Fibroblast of lung (primary cell): ENCODE results near the gene RIMS4. TPM values are rescaled to one million over a fixed set of nuclear protein-coding genes. Genes with fewer than 3 reads are reported as not detected.

ENCODE experiments used
- DNase-seq, 2 donors: peaks; one replicate each; pipeline versions ENCODE4 v3.0.0 to v3.0.0-alpha.2; 2010; ENCODE audit warnings: low read depth in 2 of 2
- H2AFZ ChIP-seq: 2 replicates; pipeline ENCODE4 v1.5.1; 2012; ENCODE audit warnings: low read length, control low read depth, inconsistent platforms
- H3K27ac ChIP-seq: 2 replicates; pipeline ENCODE4 v1.5.1; 2011; ENCODE audit warnings: low read length, control low read depth; ENCODE audit not compliant: insufficient read depth
- H3K27me3 ChIP-seq: 2 replicates; pipeline ENCODE4 v1.5.1; 2011; ENCODE audit warnings: mild to moderate bottlenecking, low read length; ENCODE audit not compliant: control insufficient read depth, insufficient read depth
- H3K36me3 ChIP-seq: 2 replicates; pipeline ENCODE4 v1.5.1; 2011; ENCODE audit warnings: low read length; ENCODE audit not compliant: control insufficient read depth, insufficient read depth
- H3K4me1 ChIP-seq: 2 replicates; pipeline ENCODE4 v1.5.1; 2011; ENCODE audit warnings: low read length; ENCODE audit not compliant: control insufficient read depth, insufficient read depth; ENCODE audit errors: extremely low read depth
- H3K4me2 ChIP-seq: 2 replicates; pipeline ENCODE4 v1.5.1; 2011; ENCODE audit warnings: low read length, control low read depth; ENCODE audit not compliant: insufficient read depth; ENCODE audit errors: extremely low read depth
- H3K4me3 ChIP-seq, 4 experiments: fragments of 200-600 bp in 1 of 4; sonication (generic) in 1 of 4; replicated peaks in 1 of 4; 2 replicates each; pipeline ENCODE4 v1.5.1; 2011 to 2016; ENCODE audit warnings: low read length in 4 of 4, low read depth in 3 of 4, mild to moderate bottlenecking in 3 of 4, control low read depth in 2 of 4, inconsistent platforms in 1 of 4, mixed read lengths in 1 of 4; ENCODE audit not compliant: insufficient read depth in 1 of 4; ENCODE audit errors: control extremely low read depth in 1 of 4
- H3K79me2 ChIP-seq: 2 replicates; pipeline ENCODE4 v1.5.1; 2012; ENCODE audit warnings: mild to moderate bottlenecking, low read length, inconsistent platforms; ENCODE audit not compliant: control insufficient read depth, insufficient read depth
- H3K9ac ChIP-seq: 2 replicates; pipeline ENCODE4 v1.5.1; 2011; ENCODE audit warnings: mild to moderate bottlenecking, low read length, control low read depth; ENCODE audit not compliant: insufficient read depth
- H3K9me3 ChIP-seq: 2 replicates; pipeline ENCODE4 v1.5.1; 2012; ENCODE audit warnings: low read depth, low read length; ENCODE audit not compliant: control insufficient read depth, insufficient read depth
- H4K20me1 ChIP-seq: 2 replicates; pipeline ENCODE4 v1.5.1; 2011; ENCODE audit warnings: low read length; ENCODE audit not compliant: control insufficient read depth, insufficient read depth; ENCODE audit errors: extremely low read depth
- CTCF ChIP-seq, 2 donors: IDR thresholded peaks in 1 of 2; conservative IDR thresholded peaks in 1 of 2; 1 replicate in 1 of 2; 2 replicates in 1 of 2; pipeline ENCODE4 v1.5.1; 2011 to 2012; ENCODE audit warnings: low read length in 2 of 2, control low read depth in 1 of 2, inconsistent platforms in 1 of 2, low read depth in 1 of 2, mild to moderate bottlenecking in 1 of 2
- EZH2 ChIP-seq: IDR thresholded peaks from 2 replicates; pipeline ENCODE4 v1.5.1; 2012; ENCODE audit warnings: low read length, control low read depth, mild to moderate bottlenecking; ENCODE audit errors: missing control alignments
- polyA plus RNA-seq, 2 donors: library from polyadenylated mRNA; depleted of rRNA in 1 of 2; stranded (reverse) in 1 of 2; unstranded in 1 of 2; fragments of >200 nt; gene quantifications; 2 replicates each; pipeline ENCODE4 v1.2.1, GENCODE V29; 2011 to 2012; ENCODE audit warnings: missing spikeins in 1 of 2
- total RNA-seq: library from RNA; depleted of rRNA; stranded (reverse); fragments of >200 nt; gene quantifications from 2 replicates; pipeline ENCODE4 v1.2.1, GENCODE V29; 2014

The RIMS4 gene
- total and polyA plus RNA-seq, 2 donors (not counting 1 experiment from before 2014, with no cell fraction given), result under 0.01 to 0.03 TPM

DNA sequence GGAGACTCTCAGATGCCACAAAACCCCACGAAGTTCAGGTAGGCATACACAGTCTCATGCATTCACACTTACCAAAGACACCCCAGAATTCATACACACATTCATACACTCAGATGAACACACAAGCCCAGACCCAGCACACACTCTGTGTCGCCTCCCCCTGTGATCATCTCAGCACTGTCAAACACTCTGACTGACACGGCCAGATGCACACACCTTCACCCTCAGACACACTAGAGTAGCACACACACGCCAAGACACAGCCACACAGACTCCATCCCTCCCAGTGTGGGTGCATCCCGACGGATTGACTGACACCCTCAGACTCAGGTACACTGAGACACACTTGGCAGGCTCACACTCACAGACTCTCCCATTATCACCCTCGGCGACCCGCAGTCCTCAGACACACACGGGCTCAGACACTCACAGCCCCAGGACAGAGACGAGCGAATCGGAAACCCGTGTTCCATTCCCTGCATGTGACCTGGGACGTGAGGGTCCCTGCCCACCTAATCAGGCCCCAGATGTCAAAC, 872 bp upstream of the RIMS4 start:
- no peak overlapping the region for H3K4me2 ChIP-seq
- H3K9ac ChIP-seq, result no peak overlapping the region
- H3K36me3 ChIP-seq, result no peaks in the 10 kb centered on the region
- H3K4me3 ChIP-seq, result no peak overlapping the region
- H4K20me1 ChIP-seq, result no peaks in the 10 kb centered on the region
- H3K4me1 ChIP-seq, result no peaks in the 10 kb centered on the region
- H3K27ac ChIP-seq, result no peak overlapping the region
- no peak for TF ChIP-seq CTCF (conservative IDR thresholded peaks at IDR 0.05 in 1 of 2, IDR thresholded peaks at IDR 0.05 in 1 of 2; ENCODE audit: low read depth in 1 of 2, low read length in 2 of 2)
- TF ChIP-seq EZH2, result peak; percentile 69
- no peak for DNase-seq
- H3K9me3 ChIP-seq, result no peaks in the 10 kb centered on the region
- H3K27me3 ChIP-seq, result peaks cover 40% of the 10 kb centered on the region
- no peak overlapping the region for H2AFZ ChIP-seq
- no peaks in the 10 kb centered on the region for H3K79me2 ChIP-seq

DNA sequence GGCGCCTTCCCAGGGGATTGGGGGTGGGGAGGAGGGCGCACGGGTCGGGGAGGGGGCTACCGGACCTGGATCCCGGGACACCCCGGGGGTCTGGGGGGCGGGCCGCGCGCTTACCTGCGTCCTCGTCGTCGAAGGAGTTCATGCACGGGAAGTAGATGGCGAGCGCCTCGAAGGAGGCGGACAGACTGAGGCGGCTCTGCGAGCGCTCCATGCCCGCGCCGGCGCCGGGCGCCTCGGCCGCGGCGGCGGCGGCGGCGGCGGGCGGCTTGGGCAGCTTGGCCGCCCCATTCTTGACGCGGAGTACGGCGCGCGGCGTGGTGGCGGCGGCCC, 320 bp downstream of the RIMS4 start:
- Histone ChIP-seq H3K4me3 (no peak overlapping the region), H3K79me2 (no peaks in the 10 kb centered on the region), H3K9me3 (no peaks in the 10 kb centered on the region), H2AFZ (no peak overlapping the region), H3K27me3 (peaks cover 40% of the 10 kb centered on the region), H3K9ac (no peak overlapping the region), H3K4me1 (no peaks in the 10 kb centered on the region), H3K27ac (no peak overlapping the region), H4K20me1 (no peaks in the 10 kb centered on the region), H3K4me2 (no peak overlapping the region), H3K36me3 (no peaks in the 10 kb centered on the region)
- no peak for DNase-seq
- TF ChIP-seq EZH2, result no peak
- TF ChIP-seq CTCF (conservative IDR thresholded peaks at IDR 0.05 in 1 of 2, IDR thresholded peaks at IDR 0.05 in 1 of 2; ENCODE audit: low read depth in 1 of 2, low read length in 2 of 2), result no peak

GRCh38 chr20:44809380-44810060, 826 bp downstream of the RIMS4 start:
- H3K9me3 ChIP-seq, result no peaks in the 10 kb centered on the region
- TF ChIP-seq EZH2, result peak; percentile 23
- TF ChIP-seq CTCF (conservative IDR thresholded peaks at IDR 0.05 in 1 of 2, IDR thresholded peaks at IDR 0.05 in 1 of 2; ENCODE audit: low read depth in 1 of 2, low read length in 2 of 2), result no peak
- no peaks in the 10 kb centered on the region for H3K79me2 ChIP-seq
- no peak overlapping the region for H3K9ac ChIP-seq
- no peak overlapping the region for H3K4me3 ChIP-seq
- no peak overlapping the region for H3K27ac ChIP-seq
- DNase-seq, result no peak
- peaks cover 40% of the 10 kb centered on the region for H3K27me3 ChIP-seq
- no peaks in the 10 kb centered on the region for H3K36me3 ChIP-seq
- no peak overlapping the region for H2AFZ ChIP-seq
- no peaks in the 10 kb centered on the region for H4K20me1 ChIP-seq
- H3K4me2 ChIP-seq, result no peak overlapping the region
- H3K4me1 ChIP-seq, result no peaks in the 10 kb centered on the region
